Measurements from ENCODE around the gene CYP4V2.

DNA sequence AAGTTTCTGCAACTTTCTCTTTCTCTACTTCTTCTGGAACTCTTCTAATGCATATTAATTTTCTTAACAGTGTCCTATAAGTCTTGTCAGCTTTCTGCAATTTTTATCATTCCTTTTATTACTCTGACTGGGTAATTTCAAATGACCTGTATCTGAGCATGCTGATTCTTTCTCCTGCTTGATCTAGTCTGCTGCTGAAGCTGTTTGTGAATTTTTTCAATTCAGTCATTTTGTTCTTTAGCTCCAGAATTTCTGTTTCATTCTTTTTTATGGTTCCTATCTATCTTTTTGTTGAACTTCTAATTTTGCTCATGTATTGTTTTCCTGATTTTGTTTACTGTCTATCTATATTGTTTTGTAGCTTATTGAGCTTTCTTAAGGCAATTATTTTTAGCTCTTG, 34.5 kb downstream of the CYP4V2 start:
- TF ChIP-seq ELF4 (IDR thresholded peaks at IDR 0.05) (no peak), L3MBTL2 (conservative IDR thresholded peaks at IDR 0.05) (no peak), BHLHE40 (IDR thresholded peaks at IDR 0.05; ENCODE audit: borderline replicate concordance) (no peak), SP1 (IDR thresholded peaks at IDR 0.05) (no peak), NFRKB (IDR thresholded peaks at IDR 0.05) (no peak), ZNF384 (IDR thresholded peaks at IDR 0.05) (no peak), FOXM1 (IDR thresholded peaks at IDR 0.05; ENCODE audit: borderline replicate concordance) (no peak), TARDBP (IDR thresholded peaks at IDR 0.05) (no peak), SUZ12 (IDR thresholded peaks at IDR 0.05) (no peak), HDGF (IDR thresholded peaks at IDR 0.05; ENCODE audit: borderline replicate concordance) (no peak)
- TF ChIP-seq, protein P1, sequence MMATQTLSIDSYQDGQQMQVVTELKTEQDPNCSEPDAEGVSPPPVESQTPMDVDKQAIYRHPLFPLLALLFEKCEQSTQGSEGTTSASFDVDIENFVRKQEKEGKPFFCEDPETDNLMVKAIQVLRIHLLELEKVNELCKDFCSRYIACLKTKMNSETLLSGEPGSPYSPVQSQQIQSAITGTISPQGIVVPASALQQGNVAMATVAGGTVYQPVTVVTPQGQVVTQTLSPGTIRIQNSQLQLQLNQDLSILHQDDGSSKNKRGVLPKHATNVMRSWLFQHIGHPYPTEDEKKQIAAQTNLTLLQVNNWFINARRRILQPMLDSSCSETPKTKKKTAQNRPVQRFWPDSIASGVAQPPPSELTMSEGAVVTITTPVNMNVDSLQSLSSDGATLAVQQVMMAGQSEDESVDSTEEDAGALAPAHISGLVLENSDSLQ (IDR thresholded peaks at IDR 0.05) = no peak

Data from HEK293T (cell line).